NCI-H128 (cell line): ENCODE measurements around the gene NUAK1.

Experiments used
- DNase-seq: peaks from one replicate; lab custom pipeline; 2025; ENCODE audit not compliant: unreplicated experiment; lab: John Stamatoyannopoulos, UW

NUAK1 gene

DNA sequence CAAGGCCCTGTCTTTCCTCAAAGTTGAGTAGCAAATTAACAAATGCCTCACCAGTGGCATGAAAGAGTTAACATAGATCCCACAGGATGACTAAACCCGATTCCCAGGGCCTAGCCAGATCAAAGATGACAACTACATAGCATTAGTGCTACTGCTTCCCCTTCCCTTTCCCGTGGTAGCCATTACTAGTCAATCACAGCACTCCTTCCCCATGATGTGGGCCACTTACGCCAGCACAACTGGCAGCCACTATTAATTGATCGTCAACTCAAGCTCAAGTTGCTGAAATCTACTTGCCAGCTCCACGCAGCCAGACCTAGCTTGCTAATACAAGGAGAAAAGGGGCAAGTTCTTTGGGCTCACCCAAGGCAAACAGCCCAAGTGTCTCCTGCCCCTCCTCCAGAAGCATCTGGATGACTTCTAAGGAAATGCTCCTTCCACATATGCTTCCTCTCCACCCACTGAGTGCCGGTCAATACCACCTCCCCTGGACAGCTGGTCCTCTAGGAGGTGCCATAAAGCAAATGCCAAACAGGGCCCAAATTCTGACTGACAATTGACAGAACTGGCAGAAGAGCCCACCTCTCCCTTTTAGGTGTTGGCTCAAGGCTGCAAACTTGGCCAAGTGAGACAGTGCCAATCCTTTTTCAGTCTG, 72.6 kb downstream of the NUAK1 start:
- no peak for DNase-seq

DNA sequence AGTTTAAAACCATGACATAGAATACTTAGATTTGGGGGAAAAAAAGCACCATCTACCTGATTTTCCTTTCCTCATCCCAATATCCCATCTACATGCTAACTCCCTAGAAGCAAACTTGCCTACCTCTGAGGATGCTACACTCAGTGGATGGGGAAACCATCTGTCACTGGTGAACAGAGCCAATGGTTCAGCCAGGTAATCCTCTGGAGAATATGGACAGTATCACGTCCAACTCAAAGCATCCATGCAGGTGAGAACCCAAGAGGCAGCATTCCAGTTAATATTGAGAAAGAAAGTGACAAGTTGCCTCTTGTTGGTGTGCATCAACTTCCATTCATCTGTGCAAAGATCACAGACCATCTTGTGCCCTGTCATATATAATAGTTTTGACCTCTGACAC, 73.2 kb downstream of the NUAK1 start:
- no peak for DNase-seq

- no peak for DNase-seq
Observed at GRCh38 chr12:106064721-106065021, 74.1 kb downstream of the NUAK1 start.

DNA sequence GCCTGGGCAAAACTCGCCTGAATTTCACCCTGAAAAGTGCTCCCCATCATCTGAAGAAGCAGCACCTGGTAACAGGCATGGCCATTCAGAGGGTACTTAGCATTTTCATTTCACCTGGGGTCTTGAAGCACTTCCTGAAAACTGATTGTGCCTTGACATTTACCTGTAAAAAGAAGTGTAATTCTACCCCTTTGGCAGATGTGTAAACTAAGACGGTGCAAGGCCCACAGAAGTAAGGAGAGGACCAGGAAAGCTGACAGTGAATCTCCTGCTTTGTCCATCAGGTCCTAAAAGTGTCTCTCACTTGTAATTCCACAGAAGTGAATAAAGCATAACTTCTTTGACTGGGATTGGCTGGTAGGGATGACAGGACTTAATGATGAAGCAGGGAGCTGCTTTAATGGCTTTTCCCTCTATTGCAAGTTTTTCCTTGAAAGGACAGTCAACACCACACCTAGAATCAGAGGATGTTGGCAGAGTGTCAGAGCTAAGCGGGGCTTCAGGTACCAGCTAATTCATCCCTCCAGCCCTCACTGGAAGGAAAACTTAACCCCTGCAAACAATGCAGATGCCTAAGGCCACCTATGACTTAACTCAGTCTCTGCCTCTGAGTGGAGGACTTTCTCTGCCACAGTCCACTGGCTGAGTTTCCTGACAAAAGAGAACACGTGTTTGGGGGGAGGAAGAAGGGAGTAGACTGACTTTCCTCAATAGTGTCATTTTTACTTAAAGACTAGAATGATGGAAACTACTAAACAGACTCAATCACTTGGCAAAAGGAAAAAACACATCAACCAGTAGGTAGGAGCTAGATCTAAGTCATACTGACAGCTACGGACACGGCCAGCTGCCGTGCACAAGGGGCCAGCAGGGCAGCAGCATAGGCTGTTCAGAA, 74.7 kb downstream of the NUAK1 start:
- DNase-seq: no peak

GRCh38 chr12:106062693-106063092, 76.1 kb downstream of the NUAK1 start:
- DNase-seq: no peak

DNA sequence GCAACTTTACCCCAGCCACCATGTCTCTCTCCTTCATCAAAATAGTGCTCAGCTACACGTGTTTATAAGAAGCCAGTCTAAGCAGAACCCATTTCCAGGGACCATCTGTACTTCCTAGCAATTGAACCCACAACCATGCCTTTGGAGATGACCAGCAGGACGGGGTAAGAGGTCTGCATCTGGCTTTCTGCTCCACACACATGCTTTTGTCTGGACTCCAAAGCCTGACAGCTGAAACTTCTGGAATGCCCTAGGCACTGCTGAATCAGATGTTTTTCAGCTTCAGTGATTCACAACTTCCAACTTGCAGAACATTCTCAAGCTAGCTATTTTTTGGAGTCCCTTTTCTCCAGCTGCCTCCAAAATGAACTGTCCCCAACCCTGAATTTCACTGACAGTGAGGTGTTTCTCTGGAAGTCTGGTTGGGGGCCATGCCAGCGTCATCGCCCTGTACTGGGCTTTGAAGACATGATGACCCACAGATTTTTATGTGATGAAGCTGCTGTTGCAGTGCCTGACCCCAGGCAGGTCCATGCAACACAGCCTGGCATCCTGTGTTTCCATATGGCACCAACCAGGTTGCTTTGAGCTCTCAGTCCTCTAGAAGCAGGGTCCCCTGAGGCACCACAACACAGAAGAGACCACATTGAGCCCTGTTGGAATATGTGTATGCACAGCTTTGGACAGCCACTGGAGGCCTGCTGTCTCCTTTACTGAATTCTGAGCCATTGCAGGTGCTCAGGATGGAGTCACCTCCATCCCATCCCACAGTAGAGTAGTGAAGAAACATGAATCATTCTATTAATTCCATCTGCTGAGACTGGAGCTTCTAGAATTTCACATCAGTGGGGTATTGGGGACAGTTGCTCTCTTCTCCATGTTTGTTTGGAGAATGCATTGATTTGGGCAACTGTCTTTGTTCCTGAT, 80.2 kb downstream of the NUAK1 start:
- DNase-seq: no peak

DNA sequence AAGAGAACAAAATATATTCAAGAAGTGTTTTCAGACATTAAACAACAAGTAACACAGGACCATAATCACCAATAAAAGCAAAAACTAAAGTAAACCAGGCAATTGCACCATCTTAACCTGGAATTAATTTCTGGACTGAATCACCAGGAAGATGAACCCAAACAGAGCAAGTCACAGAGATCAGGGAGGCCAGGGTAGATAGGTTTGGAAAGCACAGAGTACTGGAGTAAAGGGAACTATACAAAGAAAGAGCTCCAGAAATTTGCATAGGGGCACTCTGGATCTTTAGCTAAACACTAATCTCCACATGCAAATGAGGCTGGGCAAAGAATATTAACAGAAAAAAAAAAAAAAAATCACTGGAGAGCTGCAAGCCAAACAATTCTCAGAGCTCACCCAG, 84.7 kb downstream of the NUAK1 start:
- no peak for DNase-seq

- no peak for DNase-seq
Observed at GRCh38 chr12:106051853-106052531, 86.8 kb downstream of the NUAK1 start.

GRCh38 chr12:106049546-106049945, 89.2 kb downstream of the NUAK1 start:
- no peak for DNase-seq

GRCh38 chr12:106049105-106049504, 89.6 kb downstream of the NUAK1 start:
- no peak for DNase-seq

GRCh38 chr12:106048676-106049075, 90.1 kb downstream of the NUAK1 start:
- no peak for DNase-seq

GRCh38 chr12:106048016-106048415, 90.7 kb downstream of the NUAK1 start:
- DNase-seq: no peak

DNA sequence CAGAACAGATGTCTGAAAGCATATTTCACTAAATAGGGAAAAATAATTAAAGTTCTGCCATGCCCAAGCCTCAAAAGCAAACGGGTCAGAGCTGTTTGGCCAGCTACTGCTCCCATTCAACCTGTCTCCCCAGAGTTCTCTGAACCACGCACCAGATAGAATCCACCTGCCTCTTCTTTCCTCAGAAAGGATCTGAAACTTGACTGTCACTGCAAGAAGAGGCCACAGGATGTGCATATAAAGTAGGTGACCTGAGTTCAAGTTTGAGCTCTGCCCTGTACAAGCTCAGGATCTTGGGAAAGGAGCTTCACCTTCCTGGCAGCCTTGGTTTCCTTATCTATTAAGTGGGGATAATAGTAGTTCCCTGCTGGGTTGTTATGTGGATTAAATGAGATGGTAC, 91.8 kb downstream of the NUAK1 start:
- no peak for DNase-seq

DNA sequence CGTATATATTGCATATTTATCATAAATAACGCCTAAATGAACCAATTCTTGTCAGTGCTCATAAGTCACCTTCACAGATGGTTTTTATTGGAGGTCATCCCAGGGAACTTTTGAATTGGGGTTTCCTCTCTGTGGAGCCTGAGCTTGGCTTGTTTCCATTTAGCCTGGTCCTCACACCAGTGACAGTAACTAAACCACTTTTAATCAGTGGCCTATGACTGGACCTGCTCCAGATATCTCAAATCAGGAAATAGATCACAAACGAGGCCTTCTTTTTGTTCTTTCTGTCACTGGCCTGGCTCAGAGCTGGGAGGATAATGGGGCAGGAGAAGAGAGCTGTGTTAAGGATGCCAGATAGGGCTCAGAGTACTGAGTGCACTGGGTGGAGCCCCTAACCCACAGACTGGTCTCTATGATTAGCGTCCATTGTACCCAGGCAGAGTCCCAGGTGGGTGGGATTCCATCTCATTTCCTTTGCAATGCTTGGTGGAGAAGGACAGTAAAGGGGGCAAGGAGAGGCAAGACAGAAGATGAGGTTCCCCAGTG, 92.4 kb downstream of the NUAK1 start:
- DNase-seq: no peak

DNA sequence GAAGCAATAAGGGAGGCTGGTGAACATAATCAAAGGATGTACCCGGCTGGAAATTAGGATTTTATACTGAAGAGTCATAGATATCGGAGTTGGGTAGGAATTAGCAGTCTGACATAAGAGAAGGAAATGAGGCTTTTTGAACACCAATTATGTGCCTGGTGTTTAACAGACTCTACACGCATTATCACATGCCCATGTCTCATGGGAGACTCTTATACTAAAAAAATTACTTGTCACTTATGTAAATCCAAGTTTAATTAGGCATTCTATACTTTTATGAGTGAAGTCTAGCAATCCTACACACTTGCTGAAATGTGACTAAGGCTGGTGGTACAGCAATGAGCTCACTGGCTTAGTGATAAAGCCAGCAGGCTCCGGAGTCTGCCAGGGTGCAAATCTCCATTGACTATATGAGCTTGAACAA, 93.5 kb downstream of the NUAK1 start:
- no peak for DNase-seq

GRCh38 chr12:106044773-106045172, 94.0 kb downstream of the NUAK1 start:
- DNase-seq: no peak

DNA sequence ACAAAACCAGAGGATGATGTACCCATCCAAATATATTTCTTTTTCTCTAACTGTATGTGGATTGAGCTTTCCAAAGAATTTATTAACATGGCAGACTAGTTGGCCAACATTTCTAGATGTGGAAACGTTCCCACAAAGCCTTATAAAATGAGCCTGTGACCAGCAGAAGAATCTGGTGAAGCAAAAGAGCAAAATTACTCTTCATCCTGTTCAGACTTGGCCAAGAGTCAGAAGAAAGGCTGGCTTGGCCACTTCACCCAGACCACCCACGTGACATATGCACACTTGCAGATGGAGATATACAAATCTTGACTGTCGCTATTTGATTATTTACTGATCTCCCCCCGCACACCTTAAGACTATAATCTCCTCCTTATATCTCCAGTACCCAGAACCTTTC, 96.7 kb downstream of the NUAK1 start:
- no peak for DNase-seq

GRCh38 chr12:106040521-106040920, 98.2 kb downstream of the NUAK1 start:
- no peak for DNase-seq

DNA sequence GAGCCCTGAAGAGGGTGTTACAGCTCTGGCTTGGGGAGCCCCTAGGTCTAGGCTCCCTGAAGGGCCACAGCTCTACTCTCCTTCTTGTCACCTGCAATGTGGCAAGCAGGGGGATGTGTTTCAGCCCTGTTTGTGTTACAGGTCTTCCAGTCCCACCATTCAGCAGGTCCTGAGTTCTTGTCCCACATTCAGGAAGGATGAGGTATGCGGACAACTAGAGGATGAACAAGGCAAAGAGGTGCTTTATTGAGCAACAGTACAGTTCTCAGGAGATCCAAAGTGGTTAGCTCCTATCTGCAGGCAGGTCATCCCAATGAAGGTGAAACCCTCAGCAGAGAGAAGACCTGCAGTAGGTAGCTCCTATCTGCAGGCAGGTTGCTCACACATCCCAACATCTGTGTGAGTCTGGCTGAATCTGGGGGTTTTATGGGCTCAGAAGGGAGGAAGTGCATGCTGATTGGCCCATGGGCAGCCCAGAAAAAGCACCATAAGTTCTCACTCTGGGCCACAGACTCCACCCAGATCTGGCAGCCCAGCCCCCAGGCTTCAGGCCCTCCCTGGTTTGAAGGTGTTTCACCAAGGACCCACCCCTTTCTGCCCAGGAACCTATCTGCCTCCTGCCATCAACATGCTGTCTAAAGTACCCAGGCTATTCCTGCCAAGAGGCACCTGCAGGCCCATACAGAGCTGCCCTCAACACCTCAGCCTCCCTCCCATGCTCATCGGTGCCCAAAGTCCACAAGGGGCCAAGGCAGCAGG, 98.9 kb downstream of the NUAK1 start:
- no peak for DNase-seq

DNA sequence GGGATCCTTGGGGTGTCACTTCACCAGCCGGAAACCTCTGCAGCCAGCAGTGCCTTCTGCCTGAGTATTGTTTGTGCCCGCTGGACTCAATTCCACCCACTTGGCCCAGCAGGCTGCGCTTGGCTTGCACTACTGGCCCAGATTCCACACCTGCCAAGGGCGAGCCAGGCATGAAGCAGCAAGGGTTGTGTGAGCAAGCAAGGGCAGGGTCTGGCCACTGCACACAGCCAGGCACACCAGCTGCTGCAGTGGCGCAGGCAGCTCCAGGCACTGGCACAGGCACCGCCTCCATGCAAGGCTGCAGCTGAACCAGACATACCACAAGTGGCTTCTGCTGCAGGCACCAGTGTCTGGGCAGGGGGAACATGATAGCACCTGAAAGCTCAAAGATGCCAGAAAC, 99.5 kb downstream of the NUAK1 start:
- no peak for DNase-seq
